NCI-H526 treated with DMSO at 0.1 percent for 48 hours (cell line): ENCODE measurements around the gene DEXI.

ENCODE experiments used
- DNase-seq: peaks from one replicate; lab custom pipeline; 2025; lab: John Stamatoyannopoulos, UW

The DEXI gene

GRCh38 chr16:10892782-10893318, 49.4 kb downstream of the DEXI start:
- no peak for DNase-seq

- DNase-seq, result no peak
Measured at GRCh38 chr16:10889855-10890254, 52.4 kb downstream of the DEXI start.

DNA sequence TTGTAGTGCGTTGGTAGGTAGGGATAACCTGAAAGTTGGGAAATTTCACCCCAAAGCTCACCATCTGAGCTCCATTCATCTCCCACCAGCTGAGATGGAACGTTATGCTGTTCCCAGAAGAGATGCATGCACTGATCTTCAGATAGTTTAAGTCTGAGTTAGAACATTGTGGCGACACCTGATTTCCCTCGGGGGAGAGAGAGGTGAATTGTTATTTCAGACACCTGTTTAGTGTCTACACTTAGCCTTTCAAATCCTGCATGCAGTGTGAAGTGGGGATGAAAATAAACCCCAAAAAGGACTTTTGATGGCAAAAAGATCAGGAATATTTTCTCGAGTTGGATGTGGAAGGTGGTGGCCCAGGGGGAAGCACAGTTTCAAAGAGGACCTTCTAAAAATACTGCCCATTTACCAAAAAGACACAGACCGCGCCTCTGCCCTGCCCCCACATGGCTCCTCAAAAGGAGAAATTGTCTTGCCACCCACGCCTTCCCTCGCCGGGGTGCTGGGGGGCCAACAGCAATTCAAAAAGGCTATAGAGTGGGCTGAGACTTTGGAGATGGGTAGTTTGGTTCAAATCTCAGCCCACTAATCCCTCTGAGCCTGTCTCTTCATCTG, 53.8 kb downstream of the DEXI start:
- DNase-seq, result no peak

DNA sequence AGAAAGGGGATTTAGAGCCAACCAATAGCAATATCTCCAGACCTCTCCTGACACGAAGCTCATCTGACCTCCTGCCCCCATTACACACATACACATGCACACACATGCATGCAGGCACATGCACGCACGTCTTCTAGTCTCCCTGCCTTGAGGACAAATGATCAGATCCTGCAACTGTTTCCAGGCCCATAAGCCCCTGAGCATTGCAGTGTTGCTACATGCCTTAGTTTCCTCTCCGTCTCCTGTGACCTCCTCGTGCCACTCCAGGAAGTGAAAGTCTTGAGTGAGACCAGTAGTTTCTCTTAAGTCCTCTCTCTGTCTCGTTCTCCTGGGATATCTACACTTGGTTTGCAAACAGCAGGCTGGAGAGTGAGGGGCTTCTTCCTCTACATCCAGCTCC, 57.0 kb downstream of the DEXI start:
- no peak for DNase-seq

DNA sequence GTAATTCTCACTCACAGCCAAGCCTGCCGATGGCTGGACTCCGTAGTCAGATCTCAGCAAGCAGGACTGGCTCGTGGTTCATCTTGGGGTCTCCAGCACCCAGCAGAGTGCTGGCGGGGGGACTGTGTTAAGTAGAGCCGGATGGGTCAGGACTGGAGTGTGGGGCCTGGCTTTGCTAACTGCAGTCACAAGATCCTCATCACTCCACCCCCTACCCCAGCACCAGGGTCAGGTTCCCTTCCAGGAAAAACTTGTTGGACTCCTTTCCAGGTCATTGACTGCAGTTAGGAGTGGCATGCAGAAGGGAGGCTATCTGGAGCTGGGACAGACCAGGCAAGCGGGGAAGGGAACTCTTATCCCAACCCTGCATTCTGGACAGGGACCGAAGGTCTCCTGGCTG, 59.3 kb downstream of the DEXI start:
- no peak for DNase-seq

DNA sequence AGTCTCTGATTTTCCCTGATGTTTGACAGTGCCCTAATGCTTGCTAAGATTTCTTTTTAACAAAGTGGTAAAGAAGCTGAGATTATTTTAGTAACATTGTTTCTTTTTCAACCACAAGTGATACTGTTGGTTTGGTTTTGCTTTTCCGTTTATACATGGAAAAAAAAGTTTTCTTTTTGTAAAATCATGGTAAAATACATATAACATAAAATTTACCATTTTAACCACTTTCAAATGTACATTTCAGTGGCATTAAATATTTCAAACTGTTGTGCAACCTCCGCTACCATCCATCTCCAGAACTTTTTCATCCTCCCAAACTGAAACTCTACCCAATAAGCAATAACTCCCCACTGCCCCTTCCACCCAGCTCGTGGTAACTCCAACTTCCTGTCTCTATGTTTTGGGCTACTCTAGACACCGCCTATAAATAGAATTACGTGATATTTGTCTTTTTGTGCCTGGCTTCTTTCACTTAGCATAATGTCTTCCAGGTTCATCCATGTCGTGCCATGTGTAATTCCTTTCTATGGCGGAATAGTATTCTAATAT, 60.7 kb downstream of the DEXI start:
- DNase-seq, result no peak

DNA sequence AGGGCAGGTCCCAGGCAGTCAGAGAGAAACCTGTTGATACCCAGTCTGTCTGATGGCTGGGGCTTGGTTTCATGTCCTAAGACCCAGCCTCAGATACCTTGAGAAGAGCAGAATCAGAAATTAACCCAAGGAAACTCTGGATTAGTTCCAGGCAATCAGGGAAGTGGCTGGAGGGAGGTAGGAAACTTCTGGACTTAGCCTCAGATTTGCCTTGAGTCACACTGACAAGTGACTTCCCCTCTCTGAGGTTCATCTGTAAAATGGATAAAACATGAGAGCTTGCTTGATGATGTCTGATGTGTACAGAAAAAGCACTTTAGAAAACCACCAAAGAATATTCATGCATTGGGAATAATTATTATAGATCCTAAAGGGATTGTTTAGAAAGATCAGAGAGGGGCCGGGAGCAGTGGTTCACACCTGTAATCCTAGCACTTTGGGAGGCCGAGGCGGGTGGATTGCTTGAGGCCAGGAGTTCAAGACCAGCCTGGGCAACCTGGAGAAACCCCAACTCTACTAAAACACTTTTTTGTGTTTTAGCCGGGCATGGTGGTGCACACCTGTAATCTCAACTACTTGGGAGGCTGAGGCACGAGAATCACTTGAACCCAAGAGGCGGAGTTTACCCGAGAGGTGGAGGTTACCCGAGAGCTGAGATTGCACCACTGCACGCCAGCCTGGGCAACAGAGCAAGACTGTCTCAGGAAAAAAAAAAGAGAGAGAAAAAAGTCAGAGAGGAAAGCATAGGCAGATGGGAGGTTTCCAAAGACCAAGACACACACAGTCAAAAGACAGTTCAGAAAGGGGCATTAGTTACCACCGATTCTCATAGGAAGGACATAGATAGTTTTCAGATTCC, 61.4 kb downstream of the DEXI start:
- no peak for DNase-seq

GRCh38 chr16:10879681-10880589, 62.3 kb downstream of the DEXI start:
- no peak for DNase-seq
